ENCODE measurements around the gene FAM227B.

FAM227B gene

GRCh38 chr15:49466119-49466518, 154.5 kb downstream of the FAM227B start:
- TF ChIP-seq, protein P1, sequence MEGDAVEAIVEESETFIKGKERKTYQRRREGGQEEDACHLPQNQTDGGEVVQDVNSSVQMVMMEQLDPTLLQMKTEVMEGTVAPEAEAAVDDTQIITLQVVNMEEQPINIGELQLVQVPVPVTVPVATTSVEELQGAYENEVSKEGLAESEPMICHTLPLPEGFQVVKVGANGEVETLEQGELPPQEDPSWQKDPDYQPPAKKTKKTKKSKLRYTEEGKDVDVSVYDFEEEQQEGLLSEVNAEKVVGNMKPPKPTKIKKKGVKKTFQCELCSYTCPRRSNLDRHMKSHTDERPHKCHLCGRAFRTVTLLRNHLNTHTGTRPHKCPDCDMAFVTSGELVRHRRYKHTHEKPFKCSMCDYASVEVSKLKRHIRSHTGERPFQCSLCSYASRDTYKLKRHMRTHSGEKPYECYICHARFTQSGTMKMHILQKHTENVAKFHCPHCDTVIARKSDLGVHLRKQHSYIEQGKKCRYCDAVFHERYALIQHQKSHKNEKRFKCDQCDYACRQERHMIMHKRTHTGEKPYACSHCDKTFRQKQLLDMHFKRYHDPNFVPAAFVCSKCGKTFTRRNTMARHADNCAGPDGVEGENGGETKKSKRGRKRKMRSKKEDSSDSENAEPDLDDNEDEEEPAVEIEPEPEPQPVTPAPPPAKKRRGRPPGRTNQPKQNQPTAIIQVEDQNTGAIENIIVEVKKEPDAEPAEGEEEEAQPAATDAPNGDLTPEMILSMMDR (IDR thresholded peaks at IDR 0.05; ENCODE audit: extremely low read depth, insufficient read depth, missing control alignments) = no peak
- DNase-seq (ENCODE audit: low spot score) = no peak
- in situ Hi-C loops (cut with MboI; ENCODE audit: low pct_unique_long_range_greater_than_20kb, low sequenced_read_pairs, unreplicated experiment) = no loop called here

- in situ Hi-C loops (cut with MboI; ENCODE audit: low pct_unique_long_range_greater_than_20kb, low sequenced_read_pairs, unreplicated experiment) = no loop called here
- TF ChIP-seq, protein P1 (IDR thresholded peaks at IDR 0.05; ENCODE audit: extremely low read depth, insufficient read depth, missing control alignments) = no peak
- DNase-seq (ENCODE audit: low spot score) = no peak
Measured at GRCh38 chr15:49464522-49464921, 156.1 kb downstream of the FAM227B start.

DNA sequence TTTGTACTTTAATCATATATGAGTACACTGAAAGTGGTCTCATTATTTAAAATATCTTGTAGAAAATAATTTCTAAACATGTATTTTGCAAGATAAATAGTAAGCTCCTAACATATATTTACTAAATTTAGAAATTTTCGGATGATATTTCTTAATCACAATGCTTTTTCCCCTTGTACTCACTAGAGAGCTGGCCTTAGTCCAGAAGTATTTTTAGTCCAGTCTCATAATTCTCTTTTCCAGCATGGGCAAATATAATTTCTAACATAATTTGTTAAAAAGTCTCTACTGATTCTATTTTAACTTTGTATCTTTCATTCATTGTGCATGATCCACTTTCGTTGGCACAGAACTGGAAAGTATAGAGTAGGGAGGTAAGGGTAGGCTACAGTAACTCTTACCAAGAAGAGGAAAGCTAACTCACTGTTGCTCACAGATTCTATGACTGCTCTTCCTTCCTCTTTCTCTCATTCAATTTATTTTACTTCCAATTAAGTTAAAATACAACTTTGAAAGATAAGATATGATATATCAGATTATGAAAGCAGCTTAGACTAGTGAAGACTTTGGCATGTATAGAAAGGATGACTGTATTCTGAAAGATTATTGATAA, 158.3 kb downstream of the FAM227B start:
- in situ Hi-C loops (cut with MboI; ENCODE audit: low pct_unique_long_range_greater_than_20kb, low sequenced_read_pairs, unreplicated experiment) = no loop called here
- DNase-seq (ENCODE audit: low spot score) = no peak
- TF ChIP-seq, protein P1 (IDR thresholded peaks at IDR 0.05; ENCODE audit: extremely low read depth, insufficient read depth, missing control alignments) = no peak

- in situ Hi-C loops (cut with MboI; ENCODE audit: low pct_unique_long_range_greater_than_20kb, low sequenced_read_pairs, unreplicated experiment) = no loop called here
- no peak for DNase-seq (ENCODE audit: low spot score)
- TF ChIP-seq, protein P1 (IDR thresholded peaks at IDR 0.05; ENCODE audit: extremely low read depth, insufficient read depth, missing control alignments) = no peak
Measured at GRCh38 chr15:49460411-49460941, 160.1 kb downstream of the FAM227B start.

GRCh38 chr15:49458145-49458544, 162.5 kb downstream of the FAM227B start:
- in situ Hi-C loops (cut with MboI; ENCODE audit: low pct_unique_long_range_greater_than_20kb, low sequenced_read_pairs, unreplicated experiment) = no loop called here
- TF ChIP-seq, protein P1 (IDR thresholded peaks at IDR 0.05; ENCODE audit: extremely low read depth, insufficient read depth, missing control alignments) = no peak
- no peak for DNase-seq (ENCODE audit: low spot score)

GRCh38 chr15:49456166-49456565, 164.5 kb downstream of the FAM227B start:
- in situ Hi-C loops (cut with MboI; ENCODE audit: low pct_unique_long_range_greater_than_20kb, low sequenced_read_pairs, unreplicated experiment) = no loop called here
- TF ChIP-seq, protein P1 (IDR thresholded peaks at IDR 0.05; ENCODE audit: extremely low read depth, insufficient read depth, missing control alignments) = no peak
- no peak for DNase-seq (ENCODE audit: low spot score)
